DND-41 (cell line): Measurements from ENCODE around the gene FEN1.

ENCODE experiments used
- EZH2 ChIP-seq: IDR thresholded peaks from 3 replicates; pipeline ENCODE4 v1.6.1; 2012; ENCODE audit warnings: borderline replicate concordance, low read depth, mild to moderate bottlenecking, moderate library complexity, low read length, inconsistent platforms; ENCODE audit not compliant: severe bottlenecking
- TF ChIP-seq, protein P1 (sequence below): IDR thresholded peaks from 2 replicates; pipeline ENCODE4 v1.5.1; 2012; ENCODE audit warnings: borderline replicate concordance, low read length, moderate library complexity, mild to moderate bottlenecking; ENCODE audit not compliant: poor library complexity, severe bottlenecking; ENCODE audit errors: extremely low read depth

DNA sequence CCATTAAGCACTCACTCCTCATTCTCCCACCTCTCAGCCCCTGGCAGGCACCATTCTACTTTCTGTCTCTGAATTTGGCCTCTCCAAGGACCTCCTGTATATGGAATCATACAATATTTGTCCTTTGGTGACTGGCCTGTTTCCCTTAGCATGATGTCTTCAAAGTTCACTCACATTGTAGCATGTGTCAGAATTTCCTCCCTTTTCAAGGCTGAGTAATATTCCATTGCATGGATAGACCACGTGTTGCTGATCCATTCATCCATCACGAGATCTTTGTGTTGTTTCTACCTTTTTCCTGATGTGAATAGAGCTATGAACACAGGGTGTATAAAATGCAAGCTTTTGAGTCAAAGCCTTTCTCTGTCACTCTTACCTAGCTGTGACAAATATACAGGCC is 47.0 kb downstream of the FEN1 start:
- no peak for TF ChIP-seq EZH2
- TF ChIP-seq, protein P1, sequence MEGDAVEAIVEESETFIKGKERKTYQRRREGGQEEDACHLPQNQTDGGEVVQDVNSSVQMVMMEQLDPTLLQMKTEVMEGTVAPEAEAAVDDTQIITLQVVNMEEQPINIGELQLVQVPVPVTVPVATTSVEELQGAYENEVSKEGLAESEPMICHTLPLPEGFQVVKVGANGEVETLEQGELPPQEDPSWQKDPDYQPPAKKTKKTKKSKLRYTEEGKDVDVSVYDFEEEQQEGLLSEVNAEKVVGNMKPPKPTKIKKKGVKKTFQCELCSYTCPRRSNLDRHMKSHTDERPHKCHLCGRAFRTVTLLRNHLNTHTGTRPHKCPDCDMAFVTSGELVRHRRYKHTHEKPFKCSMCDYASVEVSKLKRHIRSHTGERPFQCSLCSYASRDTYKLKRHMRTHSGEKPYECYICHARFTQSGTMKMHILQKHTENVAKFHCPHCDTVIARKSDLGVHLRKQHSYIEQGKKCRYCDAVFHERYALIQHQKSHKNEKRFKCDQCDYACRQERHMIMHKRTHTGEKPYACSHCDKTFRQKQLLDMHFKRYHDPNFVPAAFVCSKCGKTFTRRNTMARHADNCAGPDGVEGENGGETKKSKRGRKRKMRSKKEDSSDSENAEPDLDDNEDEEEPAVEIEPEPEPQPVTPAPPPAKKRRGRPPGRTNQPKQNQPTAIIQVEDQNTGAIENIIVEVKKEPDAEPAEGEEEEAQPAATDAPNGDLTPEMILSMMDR: no peak
